ENCODE measurements around the gene ZFAND3.

GRCh38 chr6:38193481-38194281 is 374.2 kb downstream of the ZFAND3 start:
- no peak for TF ChIP-seq YY1 (IDR thresholded peaks at IDR 0.05; ENCODE audit: insufficient read depth, insufficient read length)
- TF ChIP-seq ZNF274 (IDR thresholded peaks at IDR 0.05; ENCODE audit: low read depth, low read length) = no peak
- no peak for TF ChIP-seq SUZ12 (IDR thresholded peaks at IDR 0.05; ENCODE audit: extremely low read depth, insufficient read depth, insufficient read length)

All from NT2/D1 (cell line).